GM18858 (cell line): Measurements from ENCODE around the gene SLC12A3.

Experiments used
- ATAC-seq: cut with Tn5 transposase; IDR thresholded peaks from one replicate; pipeline ENCODE4 v1.9.1; 2021; ENCODE audit not compliant: unreplicated experiment

SLC12A3 gene

GRCh38 chr16:56847173-56847910, 17.7 kb upstream of the SLC12A3 start:
- no peak for ATAC-seq

- no peak for ATAC-seq
Measured at GRCh38 chr16:56848029-56848936, 16.7 kb upstream of the SLC12A3 start.

- no peak for ATAC-seq
Measured at GRCh38 chr16:56848955-56849689, 15.9 kb upstream of the SLC12A3 start.

GRCh38 chr16:56849690-56850680, 15.0 kb upstream of the SLC12A3 start:
- no peak for ATAC-seq

GRCh38 chr16:56851671-56852400, 13.2 kb upstream of the SLC12A3 start:
- no peak for ATAC-seq

GRCh38 chr16:56852401-56852730, 12.6 kb upstream of the SLC12A3 start:
- ATAC-seq, result no peak

GRCh38 chr16:56852968-56853367, 12.0 kb upstream of the SLC12A3 start:
- no peak for ATAC-seq

- no peak for ATAC-seq
Measured at GRCh38 chr16:56855201-56855600, 9.8 kb upstream of the SLC12A3 start.

GRCh38 chr16:56855946-56856345, 9.1 kb upstream of the SLC12A3 start:
- no peak for ATAC-seq

GRCh38 chr16:56856876-56857447, 8.0 kb upstream of the SLC12A3 start:
- ATAC-seq, result no peak

GRCh38 chr16:56858374-56858773, 6.6 kb upstream of the SLC12A3 start:
- ATAC-seq, result no peak

GRCh38 chr16:56859636-56860035, 5.4 kb upstream of the SLC12A3 start:
- no peak for ATAC-seq

- no peak for ATAC-seq
Measured at GRCh38 chr16:56860226-56861020, 4.6 kb upstream of the SLC12A3 start.

- no peak for ATAC-seq
Measured at GRCh38 chr16:56861092-56861610, 3.9 kb upstream of the SLC12A3 start.

GRCh38 chr16:56861756-56862155, 3.3 kb upstream of the SLC12A3 start:
- no peak for ATAC-seq

- ATAC-seq, result no peak
Measured at GRCh38 chr16:56862776-56863175, 2.2 kb upstream of the SLC12A3 start.

GRCh38 chr16:56865394-56866062, 521 bp downstream of the SLC12A3 start:
- ATAC-seq, result no peak
